ENCODE results near the gene ZNF143.

ZNF143 gene

GRCh38 chr11:9573052-9573774 is 112.4 kb downstream of the ZNF143 start, which contains the start of gene WEE1:
Gene WEE1, plus strand, starts transcription at chr11:9573670. Its CDS starts 264 bp downstream, at chr11:9573934.
- peak; percentile 78 for DNase-seq (ENCODE audit: low read depth, low spot score)
- peak within 1 kb of the TSS; percentile 84 for H3K27ac ChIP-seq

- DNase-seq (ENCODE audit: low read depth, low spot score): no peak
- peak overlapping the region; percentile 84 for H3K27ac ChIP-seq
Measured at GRCh38 chr11:9573775-9574621, 113.2 kb downstream of the ZNF143 start.

GRCh38 chr11:9574622-9575259 is 113.9 kb downstream of the ZNF143 start:
- peak overlapping the region; percentile 84 for H3K27ac ChIP-seq
- no peak for DNase-seq (ENCODE audit: low read depth, low spot score)

- H3K27ac ChIP-seq: peak overlapping the region; percentile 84
- DNase-seq (ENCODE audit: low read depth, low spot score): no peak
Measured at GRCh38 chr11:9575260-9576240, 114.7 kb downstream of the ZNF143 start.

- H3K27ac ChIP-seq: peak overlapping the region; percentile 84
- no peak for DNase-seq (ENCODE audit: low read depth, low spot score)
Measured at GRCh38 chr11:9576701-9577381, 116.0 kb downstream of the ZNF143 start.

GRCh38 chr11:9577556-9577955 is 116.7 kb downstream of the ZNF143 start:
- H3K27ac ChIP-seq: peak overlapping the region; percentile 84
- DNase-seq (ENCODE audit: low read depth, low spot score): no peak
